Peyer's patch (tissue), 4 donors: Measurements from ENCODE around the gene UST. TPM values are rescaled to one million over a fixed set of nuclear protein-coding genes. Genes with fewer than 3 reads are reported as not detected.

Experiments
- DNase-seq, 3 donors: peaks; one replicate each; pipeline ENCODE4 v3.0.0-alpha.2; 2017 to 2019
- H3K27ac ChIP-seq, 4 donors: fragments of 200-600 bp; sonication (generic); one replicate each; pipeline ENCODE4 v1.5.1; 2016 to 2019
- H3K27me3 ChIP-seq, 2 donors: fragments of 200-600 bp; sonication (generic); one replicate each; pipeline ENCODE4 v1.5.1; 2019
- H3K36me3 ChIP-seq, 3 donors: fragments of 200-600 bp; sonication (generic); one replicate each; pipeline ENCODE4 v1.5.1; 2016 to 2019
- H3K4me1 ChIP-seq, 4 donors: fragments of 200-600 bp; sonication (generic); one replicate each; pipeline ENCODE4 v1.5.1; 2016 to 2019
- H3K4me3 ChIP-seq, 4 donors: fragments of 200-600 bp; sonication (generic); 1 replicate in 3 of 4; 2 replicates in 1 of 4; pipeline ENCODE4 v1.5.1; 2016 to 2019; ENCODE audit warnings: mild to moderate bottlenecking in 1 of 4
- H3K9me3 ChIP-seq, 4 donors: fragments of 200-600 bp; sonication (generic); one replicate each; pipeline ENCODE4 v1.5.1; 2016 to 2019; ENCODE audit warnings: mild to moderate bottlenecking in 1 of 4
- POLR2A ChIP-seq, 2 donors: fragments of 450-650 bp; IDR thresholded peaks; one replicate each; pipeline ENCODE4 v1.5.1; 2017; ENCODE audit warnings: antibody characterized with exemption in 2 of 2, mild to moderate bottlenecking in 2 of 2, moderate library complexity in 2 of 2
- total RNA-seq, 4 donors: library from RNA; depleted of rRNA; stranded (reverse); fragments of >200 nt; gene quantifications; one replicate each; pipeline ENCODE4 v1.1.0, GENCODE V29; 2016
- TF ChIP-seq, protein P1 (sequence below), 6 experiments: fragments of 450-650 bp in 4 of 6; fragments of 200-600 bp in 2 of 6; sonication (generic) in 1 of 6; IDR thresholded peaks; one replicate each; pipeline ENCODE4 v1.5.1; 2017 to 2019; ENCODE audit warnings: antibody characterized with exemption in 6 of 6, mild to moderate bottlenecking in 3 of 6, moderate library complexity in 1 of 6

The UST gene
- total RNA-seq, 4 donors from 2014 or later = 3.0 to 37.1 (median 4.6) TPM

GRCh38 chr6:149045404-149045803 lies 298.6 kb downstream of the UST start:
- H3K4me1 ChIP-seq = peaks cover 0 to 16% (median 2%) of the 10 kb centered on the region in 4 donors
- no peak for DNase-seq
- no peak overlapping the region for H3K4me3 ChIP-seq
- no peaks in the 10 kb centered on the region for H3K9me3 ChIP-seq
- no peaks in the 10 kb centered on the region for H3K27me3 ChIP-seq
- no peaks in the 10 kb centered on the region for H3K36me3 ChIP-seq
- TF ChIP-seq, protein P1, sequence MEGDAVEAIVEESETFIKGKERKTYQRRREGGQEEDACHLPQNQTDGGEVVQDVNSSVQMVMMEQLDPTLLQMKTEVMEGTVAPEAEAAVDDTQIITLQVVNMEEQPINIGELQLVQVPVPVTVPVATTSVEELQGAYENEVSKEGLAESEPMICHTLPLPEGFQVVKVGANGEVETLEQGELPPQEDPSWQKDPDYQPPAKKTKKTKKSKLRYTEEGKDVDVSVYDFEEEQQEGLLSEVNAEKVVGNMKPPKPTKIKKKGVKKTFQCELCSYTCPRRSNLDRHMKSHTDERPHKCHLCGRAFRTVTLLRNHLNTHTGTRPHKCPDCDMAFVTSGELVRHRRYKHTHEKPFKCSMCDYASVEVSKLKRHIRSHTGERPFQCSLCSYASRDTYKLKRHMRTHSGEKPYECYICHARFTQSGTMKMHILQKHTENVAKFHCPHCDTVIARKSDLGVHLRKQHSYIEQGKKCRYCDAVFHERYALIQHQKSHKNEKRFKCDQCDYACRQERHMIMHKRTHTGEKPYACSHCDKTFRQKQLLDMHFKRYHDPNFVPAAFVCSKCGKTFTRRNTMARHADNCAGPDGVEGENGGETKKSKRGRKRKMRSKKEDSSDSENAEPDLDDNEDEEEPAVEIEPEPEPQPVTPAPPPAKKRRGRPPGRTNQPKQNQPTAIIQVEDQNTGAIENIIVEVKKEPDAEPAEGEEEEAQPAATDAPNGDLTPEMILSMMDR (IDR thresholded peaks at IDR 0.05) = peak in 2 of 6 experiments; percentile 6 to 15
- no peak for TF ChIP-seq POLR2A (IDR thresholded peaks at IDR 0.05)
- H3K27ac ChIP-seq = no peak overlapping the region

DNA sequence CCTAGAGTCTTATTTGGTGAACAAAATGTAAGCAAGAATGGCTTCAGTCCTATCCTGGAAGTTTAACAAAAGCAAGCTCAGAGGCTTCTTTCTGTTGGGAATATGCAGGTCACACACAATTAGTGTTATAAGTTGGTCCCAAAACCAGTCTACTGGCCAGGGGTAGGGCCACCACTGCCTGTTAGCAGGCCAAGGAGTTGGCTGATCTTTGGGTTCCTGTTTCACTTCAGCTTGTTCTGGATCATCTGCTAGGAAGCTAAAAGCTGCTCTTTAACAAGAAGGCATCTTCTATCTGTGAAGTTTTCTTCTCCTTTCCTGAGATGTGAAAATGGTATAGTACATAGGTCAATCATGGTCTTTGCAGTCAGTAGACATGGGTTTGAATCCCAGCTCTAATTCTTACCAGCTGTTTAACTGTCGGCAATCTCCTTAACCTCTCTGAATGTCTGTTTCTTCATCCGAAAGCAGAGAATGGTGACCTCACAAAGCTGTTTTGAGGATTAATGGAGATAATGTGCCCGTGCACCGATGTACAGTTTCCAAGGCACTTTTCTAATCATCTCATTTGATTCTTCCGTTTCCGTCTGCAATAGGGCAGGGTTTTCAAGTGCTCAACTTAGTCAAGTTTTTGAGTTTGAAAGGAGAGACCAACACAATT lies 299.5 kb downstream of the UST start:
- Histone ChIP-seq H3K4me1 (peaks cover 0 to 16% (median 2%) of the 10 kb centered on the region in 4 donors), H3K27me3 (no peaks in the 10 kb centered on the region), H3K36me3 (no peaks in the 10 kb centered on the region), H3K27ac (peak overlapping the region in 1 of 4 donors; percentile 48), H3K4me3 (no peak overlapping the region), H3K9me3 (no peaks in the 10 kb centered on the region)
- no peak for DNase-seq
- TF ChIP-seq POLR2A (IDR thresholded peaks at IDR 0.05) = no peak

DNA sequence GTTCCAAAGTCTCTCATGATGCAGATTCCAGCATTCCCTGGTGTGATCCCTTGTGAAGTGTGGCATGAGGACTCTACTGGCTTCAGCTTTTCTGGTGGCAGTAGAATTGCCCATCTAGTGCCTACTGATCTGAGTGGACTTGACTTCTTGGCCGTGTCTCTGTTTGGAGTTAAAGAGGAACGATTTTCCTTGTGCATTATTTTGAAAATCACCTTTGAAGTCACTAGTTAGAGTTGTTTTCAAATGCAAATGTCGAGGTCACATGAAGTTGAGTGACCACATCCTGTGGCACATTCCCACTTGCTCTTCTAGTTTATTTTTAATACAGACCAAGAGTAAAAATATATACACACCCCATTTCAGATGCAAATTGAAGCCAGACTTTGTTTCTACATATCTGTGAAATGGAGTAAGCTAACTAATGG lies 300.0 kb downstream of the UST start:
- Histone ChIP-seq H3K4me1 (peaks cover 0 to 16% (median 2%) of the 10 kb centered on the region in 4 donors), H3K36me3 (no peaks in the 10 kb centered on the region), H3K27ac (peak overlapping the region in 1 of 4 donors; percentile 48), H3K9me3 (no peaks in the 10 kb centered on the region), H3K4me3 (no peak overlapping the region), H3K27me3 (no peaks in the 10 kb centered on the region)
- peak in 2 of 3 donors; percentile 66 to 75 for DNase-seq
- TF ChIP-seq, protein P1 (IDR thresholded peaks at IDR 0.05) = no peak
- TF ChIP-seq POLR2A (IDR thresholded peaks at IDR 0.05) = no peak

DNA sequence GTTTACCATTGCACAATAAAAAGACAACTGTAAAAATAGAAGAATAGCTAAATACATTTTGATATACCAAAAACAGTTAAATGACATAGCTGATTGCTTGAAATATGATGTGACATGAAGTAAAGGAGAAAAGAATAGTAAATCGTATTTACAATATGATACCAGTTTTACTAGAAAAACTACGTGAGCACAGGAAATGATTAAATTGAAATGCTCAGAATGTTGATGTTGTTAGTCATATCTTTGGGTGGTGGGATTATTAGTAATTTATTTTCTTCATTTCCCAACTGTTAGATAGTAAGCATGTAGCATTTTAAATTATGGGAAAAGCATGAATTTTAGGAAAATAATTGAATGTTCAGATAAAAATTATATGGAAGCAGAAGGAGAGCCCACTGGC lies 302.4 kb downstream of the UST start:
- DNase-seq = no peak
- H3K36me3 ChIP-seq = no peaks in the 10 kb centered on the region
- no peak overlapping the region for H3K27ac ChIP-seq
- no peaks in the 10 kb centered on the region for H3K27me3 ChIP-seq
- TF ChIP-seq, protein P1 (IDR thresholded peaks at IDR 0.05) = no peak
- no peak for TF ChIP-seq POLR2A (IDR thresholded peaks at IDR 0.05)
- no peaks in the 10 kb centered on the region for H3K9me3 ChIP-seq
- no peak overlapping the region for H3K4me3 ChIP-seq
- H3K4me1 ChIP-seq = peaks cover 0 to 16% (median 2%) of the 10 kb centered on the region in 4 donors

- Histone ChIP-seq H3K4me3 (no peak overlapping the region), H3K27ac (no peak overlapping the region), H3K27me3 (no peaks in the 10 kb centered on the region), H3K9me3 (no peaks in the 10 kb centered on the region), H3K36me3 (no peaks in the 10 kb centered on the region), H3K4me1 (peaks cover 0 to 16% (median 2%) of the 10 kb centered on the region in 4 donors)
- no peak for DNase-seq
- TF ChIP-seq, protein P1 (IDR thresholded peaks at IDR 0.05) = no peak
- TF ChIP-seq POLR2A (IDR thresholded peaks at IDR 0.05) = no peak
These were observed 303.3 kb downstream of the UST start for GRCh38 chr6:149050160-149050559.

- Histone ChIP-seq H3K9me3 (no peaks in the 10 kb centered on the region), H3K36me3 (no peaks in the 10 kb centered on the region), H3K27me3 (no peaks in the 10 kb centered on the region), H3K4me3 (no peak overlapping the region), H3K4me1 (peaks cover 0 to 2% (median 0%) of the 10 kb centered on the region in 4 donors), H3K27ac (no peak overlapping the region)
- DNase-seq = no peak
- TF ChIP-seq POLR2A (IDR thresholded peaks at IDR 0.05) = no peak
- TF ChIP-seq, protein P1 (IDR thresholded peaks at IDR 0.05) = no peak
These were observed 305.7 kb downstream of the UST start for GRCh38 chr6:149052350-149053106.
